K562 (cell line): ENCODE data around the gene FAM53B. TPM values are rescaled to one million over a fixed set of nuclear protein-coding genes. Genes with fewer than 3 reads are reported as not detected.

Experiments used
- ATAC-seq: fragments of 200-7000 bp; cut with Tn5 transposase; 3 replicates; pipeline ENCODE4 v1.9.1; 2020; ENCODE audit warnings: moderate library complexity
- BruUV-seq: library from RNA; stranded (reverse); fragments of 400-500 nt; replicated peaks from 2 replicates; lab custom pipeline; 2021; lab: Mats Ljungman, UMichigan
- CTCF ChIA-PET: fragments of 300-600 bp; formaldehyde crosslinking; extraction: SDS; loops from one replicate; lab custom pipeline; 2021; ENCODE audit warnings: low intra/inter-chr PET ratio; lab: Yijun Ruan, JAX
- POLR2A ChIA-PET: fragments of 300-600, 350-650 bp; sonication (Branson Sonifier 250); formaldehyde crosslinking; extraction: SDS; loops from one replicate; lab custom pipeline; 2021; ENCODE audit warnings: antibody characterized with exemption, inconsistent platforms; lab: Yijun Ruan, JAX
- DNase-seq, 4 experiments: peaks; one replicate each; pipeline versions ENCODE4 v3.0.0 to v3.0.0-alpha.2; 2011 to 2018; ENCODE audit warnings: low spot score in 3 of 4, mixed read lengths in 3 of 4; ENCODE audit errors: extremely low read depth in 1 of 4
- FAIRE-seq: peaks from 2 replicates; lab custom pipeline; 2011; peaks lifted over from hg19 to GRCh38; lab: Jason Lieb, UNC
- H2AFZ ChIP-seq: 2 replicates; pipeline ENCODE4 v1.6.0; 2011; ENCODE audit warnings: low read depth, low read length, control low read depth, inconsistent platforms
- H3K27ac ChIP-seq: fragments of 200-600 bp; 3 replicates; pipeline ENCODE4 v1.8.0; 2011; ENCODE audit warnings: low read depth, mild to moderate bottlenecking, control low read depth, inconsistent platforms, low read length, moderate library complexity, mixed read lengths; ENCODE audit errors: extremely low read depth
- H3K27me3 ChIP-seq, 2 experiments: fragments of 300-600 bp in 1 of 2; 2 replicates in 1 of 2; 3 replicates in 1 of 2; pipeline versions ENCODE4 v1.6.0 to v1.8.0; 2011; ENCODE audit warnings: inconsistent platforms in 2 of 2, low read length in 2 of 2, mild to moderate bottlenecking in 1 of 2, mixed read lengths in 1 of 2, moderate library complexity in 1 of 2; ENCODE audit not compliant: control insufficient read depth in 2 of 2, insufficient read depth in 2 of 2
- H3K36me3 ChIP-seq: fragments of 300-600 bp; 3 replicates; pipeline ENCODE4 v1.8.0; 2011; ENCODE audit warnings: mild to moderate bottlenecking, low read length, inconsistent platforms; ENCODE audit not compliant: control insufficient read depth, insufficient read depth
- H3K4me1 ChIP-seq, 2 experiments: fragments of 200-600 bp in 1 of 2; replicated peaks in 1 of 2; 2 replicates in 1 of 2; 3 replicates in 1 of 2; pipeline versions ENCODE4 v1.5.1 to v1.8.0; 2011; ENCODE audit warnings: inconsistent platforms in 2 of 2, low read length in 2 of 2, mild to moderate bottlenecking in 1 of 2, mixed read lengths in 1 of 2, moderate library complexity in 1 of 2; ENCODE audit not compliant: control insufficient read depth in 2 of 2, insufficient read depth in 2 of 2
- H3K4me2 ChIP-seq: 2 replicates; pipeline ENCODE4 v1.6.1; 2011; ENCODE audit warnings: low read length, control low read depth, inconsistent platforms, mixed read lengths; ENCODE audit not compliant: insufficient read depth
- H3K4me3 ChIP-seq: fragments of 200-600 bp; sonication (generic), shearing (Covaris generic); 2 replicates; pipeline ENCODE4 v1.5.1; 2016; ENCODE audit warnings: control low read depth, inconsistent platforms
- H3K79me2 ChIP-seq: fragments of 200-600 bp; 3 replicates; pipeline ENCODE4 v1.8.0; 2011; ENCODE audit warnings: low read length, inconsistent platforms; ENCODE audit not compliant: control insufficient read depth, insufficient read depth
- H3K9ac ChIP-seq, 2 experiments: 2 replicates each; pipeline versions ENCODE4 v1.6.0 to v1.6.1; 2011; ENCODE audit warnings: low read depth in 2 of 2, low read length in 2 of 2, control low read depth in 1 of 2, inconsistent platforms in 1 of 2, mild to moderate bottlenecking in 1 of 2, mixed read lengths in 1 of 2; ENCODE audit not compliant: insufficient read depth in 1 of 2
- H3K9me1 ChIP-seq: one replicate; pipeline ENCODE4 v1.6.0; 2011; ENCODE audit warnings: inconsistent platforms, mild to moderate bottlenecking, low read length, moderate library complexity; ENCODE audit not compliant: control insufficient read depth, insufficient read depth
- H3K9me3 ChIP-seq: replicated peaks from 2 replicates; pipeline ENCODE4 v1.5.1; 2011; ENCODE audit warnings: low read depth, low read length, inconsistent platforms; ENCODE audit not compliant: control insufficient read depth, insufficient read depth
- H4K20me1 ChIP-seq: replicated peaks from 2 replicates; pipeline ENCODE4 v1.6.1; 2011; ENCODE audit warnings: low read length, inconsistent platforms, mixed read lengths; ENCODE audit not compliant: control insufficient read depth, insufficient read depth
- CHD1 ChIP-seq: fragments of 200-600 bp; sonication (generic); IDR thresholded peaks from one replicate; pipeline ENCODE4 v1.6.1; 2012; ENCODE audit warnings: mild to moderate bottlenecking, moderate library complexity, low read length, inconsistent platforms
- ETS1 ChIP-seq: conservative IDR thresholded peaks from 2 replicates; pipeline ENCODE4 v1.6.1; 2011; ENCODE audit warnings: low read depth, mild to moderate bottlenecking, low read length; ENCODE audit not compliant: control insufficient read depth
- MNT ChIP-seq, 2 experiments: fragments of 450-650 bp; conservative IDR thresholded peaks; 2 replicates each; pipeline ENCODE4 v1.6.1; 2017; ENCODE audit warnings: mild to moderate bottlenecking in 2 of 2, moderate library complexity in 2 of 2
- MYC ChIP-seq, 2 experiments: fragments of 250-450 bp in 1 of 2; sonication (Bioruptor Pico) in 1 of 2; IDR thresholded peaks; 2 replicates each; pipeline versions ENCODE4 v1.5.1 to v1.6.1; 2012 to 2021; ENCODE audit warnings: low read depth in 2 of 2, borderline replicate concordance in 1 of 2, improper control_type of control experiment in 1 of 2, low read length in 1 of 2, mild to moderate bottlenecking in 1 of 2, moderate library complexity in 1 of 2
- POLR2G ChIP-seq: fragments of 200-400 bp; formaldehyde crosslinking; IDR thresholded peaks from 2 replicates; pipeline ENCODE4 v1.6.1; 2017; ENCODE audit warnings: low read depth, mild to moderate bottlenecking, antibody characterized with exemption, low read length, moderate library complexity
- RBFOX2 ChIP-seq: fragments of 200-400 bp; formaldehyde crosslinking; IDR thresholded peaks from 2 replicates; pipeline ENCODE4 v1.6.1; 2017; ENCODE audit warnings: low read depth, mild to moderate bottlenecking, low read length, moderate library complexity
- RBM22 ChIP-seq: fragments of 200-400 bp; formaldehyde crosslinking; IDR thresholded peaks from 2 replicates; pipeline ENCODE4 v1.6.1; 2018; ENCODE audit warnings: low read length, low read depth; ENCODE audit not compliant: poor library complexity, severe bottlenecking
- SIN3A ChIP-seq, 2 experiments: fragments of 150-350 bp in 1 of 2; IDR thresholded peaks; 2 replicates each; pipeline ENCODE4 v1.6.1; 2011 to 2016; ENCODE audit warnings: borderline replicate concordance in 2 of 2, low read depth in 2 of 2, low read length in 2 of 2, mild to moderate bottlenecking in 2 of 2, moderate library complexity in 2 of 2; ENCODE audit not compliant: control insufficient read depth in 1 of 2
- ZBTB34 ChIP-seq: fragments of 250-450 bp; sonication (Bioruptor Pico); IDR thresholded peaks from 2 replicates; pipeline ENCODE4 v1.8.0; 2021; ENCODE audit warnings: mild to moderate bottlenecking, moderate library complexity
- WGBS: fragments of 100-300 bp; shearing (Covaris generic); methylation state at CpG from one replicate; pipeline ENCODE4 v1.1.6; 2016; ENCODE audit warnings: low coverage, mixed read lengths; ENCODE audit not compliant: insufficient coverage; ENCODE audit errors: missing lambda C conversion rate; 5-methylcytosine and 5-hydroxymethylcytosine counted together
- in situ Hi-C: fragments of 300-500 bp; cut with MboI; formaldehyde crosslinking; loops from 4 replicates; pipeline ENCODE4 v1.15.0; 2018; ENCODE audit warnings: inconsistent platforms, mixed read lengths
- intact Hi-C: fragments of 100-400 bp; cut with micrococcal nuclease; formaldehyde crosslinking; loops from 2 replicates; pipeline ENCODE4 v1.14.2; 2022
- polyA plus RNA-seq, 8 experiments: library from polyadenylated mRNA; depleted of rRNA in 4 of 8; stranded (reverse) in 5 of 8; unstranded in 3 of 8; fragments of >200 nt; fragmentation: Nextera tagmentation in 2 of 8; fragmentation: Illumina TruSeq in 1 of 8; extraction: Ambion mirVana in 2 of 8; extraction: Trizol in 1 of 8; gene quantifications; 2 replicates each; pipeline versions ENCODE4 v1.2.1 to v1.2.3, GENCODE V29; 2011 to 2014; ENCODE audit warnings: inconsistent platforms in 1 of 8, missing spikeins in 1 of 8
- total RNA-seq, 7 experiments: library from RNA; depleted of rRNA in 6 of 7; stranded (reverse); fragments of >200 nt in 6 of 7; fragmentation: Illumina TruSeq in 2 of 7; extraction: Trizol in 2 of 7; gene quantifications; 2 replicates each; pipeline versions ENCODE4 v1.2.1 to v1.2.3, GENCODE V29; 2011 to 2021; ENCODE audit warnings: low replicate concordance in 1 of 7
- TF ChIP-seq, protein P1 (sequence below): fragments of 450-650 bp; IDR thresholded peaks from 2 replicates; pipeline ENCODE4 v1.6.1; 2018; ENCODE audit warnings: mild to moderate bottlenecking, low read depth; ENCODE audit not compliant: partially characterized antibody

FAM53B gene
- total and polyA plus RNA-seq, 9 of the 15 experiments (the other 6 are each of a cell fraction or from before 2014, with no cell fraction given): 0.03 to 16.5 (median 5.0) TPM

DNA sequence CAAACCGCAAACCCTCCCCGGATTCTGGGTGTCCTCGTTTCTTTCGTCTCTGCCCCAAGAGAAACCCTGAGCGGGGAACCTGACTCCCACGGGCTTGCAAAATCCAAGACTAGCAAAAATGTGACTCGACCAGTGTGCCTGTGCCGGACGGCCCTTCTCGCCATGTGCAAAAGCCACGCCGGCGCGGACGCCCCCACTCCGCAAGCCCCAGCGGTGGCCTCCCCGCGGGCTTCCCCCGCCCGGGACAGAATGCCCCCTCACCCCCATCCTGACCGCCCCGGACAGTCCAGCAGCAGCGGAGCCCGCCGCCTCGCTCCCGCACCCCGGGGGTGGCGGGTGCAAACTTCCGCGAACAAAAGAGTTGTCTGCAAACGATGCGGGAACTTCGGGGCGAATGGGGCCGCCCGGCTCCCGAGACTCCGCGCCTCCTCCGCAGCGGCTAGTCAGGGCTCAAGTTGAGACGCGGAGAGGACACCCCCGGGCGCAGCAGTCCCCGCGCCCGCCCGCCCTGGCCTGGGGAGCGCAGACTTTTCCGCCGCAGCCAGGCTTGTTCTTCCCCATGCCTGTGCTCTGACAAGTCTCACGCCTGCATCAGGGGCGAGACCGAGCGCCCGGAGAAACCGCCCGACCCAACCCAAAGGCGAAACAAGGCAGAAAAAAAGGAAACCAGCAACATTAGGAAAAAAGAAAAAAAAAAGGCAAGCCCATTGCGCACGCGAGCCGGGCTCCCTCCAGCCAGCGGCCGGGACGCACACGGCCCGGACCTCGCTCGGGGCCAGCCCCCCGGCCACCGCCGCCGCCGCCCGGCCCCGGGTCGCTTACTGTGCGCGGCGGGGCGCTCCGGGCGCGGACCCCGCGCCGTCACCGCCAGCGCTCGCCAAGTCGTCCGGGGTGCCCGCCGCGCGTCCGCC, 732 bp downstream of the FAM53B start:
- intact Hi-C loops (loop anchor here (5.0 to 10.0 kb wide), 3 partner anchors 71 to 96 kb away; no protein-coding TSS in a partner anchor), in situ Hi-C loops (loop anchor here (5.0 to 10.0 kb wide), 2 partner anchors 191 to 301 kb away; no protein-coding TSS in a partner anchor)
- WGBS: 0% methylated on average over 10 of the region's 101 CpGs
- ATAC-seq (peak; percentile 50), DNase-seq (peak; percentile 38 to 48 (median 46)), FAIRE-seq (no peak)
- ChIA-PET POLR2A (interaction anchor here (1.1 kb wide), 1 partner anchor 147 kb away, joined by 3 read pairs; no protein-coding TSS in a partner anchor), CTCF (interaction anchor here (0.7 to 2.7 kb wide), 3 partner anchors 10 to 212 kb away, joined by 3 to 17 read pairs (median 12); no protein-coding TSS in a partner anchor)
- Histone ChIP-seq H3K4me3 (peak overlapping the region; percentile 54), H3K79me2 (peaks cover 50% of the 10 kb centered on the region), H3K9ac (peak overlapping the region; percentile 57 to 94; a peak in 3 of 4 replicates), H3K4me2 (peak overlapping the region; percentile 77; the same call in 1 of the 2 replicates), H2AFZ (peak overlapping the region; percentile 68; the same call in 1 of the 2 replicates), H3K27ac (peak overlapping the region; percentile 70; the same call in 2 of the 3 replicates), H3K4me1 (peaks cover 29% of the 10 kb centered on the region in 2 experiments; a peak in 4 of 5 replicates), H3K36me3 (peaks cover 14% of the 10 kb centered on the region), H3K27me3 (no peaks in the 10 kb centered on the region), H3K9me1 (no peaks in the 10 kb centered on the region), H3K9me3 (no peaks in the 10 kb centered on the region), H4K20me1 (0 out of 2 replicates have a peak, but pooled peaks cover 5% of the 10 kb centered on the region)
- BruUV-seq: no TSS peak
- TF ChIP-seq ETS1: 0 out of 2 replicates have a peak, but pooled peaks have one; percentile 12
- peak; percentile 53; the same call in 1 of the 2 replicates for TF ChIP-seq RBFOX2
- peak in 1 of 2 experiments; percentile 26; a peak in 1 of 4 replicates for TF ChIP-seq MNT (conservative IDR thresholded peaks at IDR 0.05)
- TF ChIP-seq CHD1: no peak
- peak; percentile 62 for TF ChIP-seq POLR2G
- peak; percentile 26 for TF ChIP-seq RBM22
- TF ChIP-seq MYC (IDR thresholded peaks at IDR 0.05; ENCODE audit: low read depth, low read length): 0 out of 2 replicates have a peak, but pooled peaks have one; percentile 3
- TF ChIP-seq MYC (CRISPR knock-in tag; IDR thresholded peaks at IDR 0.05; ENCODE audit: borderline replicate concordance, low read depth): no peak
- TF ChIP-seq SIN3A (IDR thresholded peaks at IDR 0.05; ENCODE audit: borderline replicate concordance in 2 of 2, control insufficient read depth in 1 of 2, low read depth in 2 of 2, low read length in 2 of 2): peak in 1 of 2 experiments; percentile 31; a peak in 1 of 4 replicates
- no peak for TF ChIP-seq ZBTB34 (CRISPR knock-in tag)
- TF ChIP-seq, protein P1, sequence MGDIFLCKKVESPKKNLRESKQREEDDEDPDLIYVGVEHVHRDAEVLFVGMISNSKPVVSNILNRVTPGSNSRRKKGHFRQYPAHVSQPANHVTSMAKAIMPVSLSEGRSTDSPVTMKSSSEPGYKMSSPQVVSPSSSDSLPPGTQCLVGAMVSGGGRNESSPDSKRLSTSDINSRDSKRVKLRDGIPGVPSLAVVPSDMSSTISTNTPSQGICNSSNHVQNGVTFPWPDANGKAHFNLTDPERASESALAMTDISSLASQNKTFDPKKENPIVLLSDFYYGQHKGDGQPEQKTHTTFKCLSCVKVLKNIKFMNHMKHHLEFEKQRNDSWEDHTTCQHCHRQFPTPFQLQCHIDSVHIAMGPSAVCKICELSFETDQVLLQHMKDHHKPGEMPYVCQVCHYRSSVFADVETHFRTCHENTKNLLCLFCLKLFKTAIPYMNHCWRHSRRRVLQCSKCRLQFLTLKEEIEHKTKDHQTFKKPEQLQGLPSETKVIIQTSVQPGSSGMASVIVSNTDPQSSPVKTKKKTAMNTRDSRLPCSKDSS: no peak
